ENCODE measurements around the gene NINJ2. TPM values are rescaled to one million over a fixed set of nuclear protein-coding genes. Genes with fewer than 3 reads are reported as not detected.
A peak's percentile ranks its signal among the peaks of the same experiment; 100 is the strongest.

Gene NINJ2
- total RNA-seq, 1 donor from 2014 or later, result 0.69 TPM

DNA sequence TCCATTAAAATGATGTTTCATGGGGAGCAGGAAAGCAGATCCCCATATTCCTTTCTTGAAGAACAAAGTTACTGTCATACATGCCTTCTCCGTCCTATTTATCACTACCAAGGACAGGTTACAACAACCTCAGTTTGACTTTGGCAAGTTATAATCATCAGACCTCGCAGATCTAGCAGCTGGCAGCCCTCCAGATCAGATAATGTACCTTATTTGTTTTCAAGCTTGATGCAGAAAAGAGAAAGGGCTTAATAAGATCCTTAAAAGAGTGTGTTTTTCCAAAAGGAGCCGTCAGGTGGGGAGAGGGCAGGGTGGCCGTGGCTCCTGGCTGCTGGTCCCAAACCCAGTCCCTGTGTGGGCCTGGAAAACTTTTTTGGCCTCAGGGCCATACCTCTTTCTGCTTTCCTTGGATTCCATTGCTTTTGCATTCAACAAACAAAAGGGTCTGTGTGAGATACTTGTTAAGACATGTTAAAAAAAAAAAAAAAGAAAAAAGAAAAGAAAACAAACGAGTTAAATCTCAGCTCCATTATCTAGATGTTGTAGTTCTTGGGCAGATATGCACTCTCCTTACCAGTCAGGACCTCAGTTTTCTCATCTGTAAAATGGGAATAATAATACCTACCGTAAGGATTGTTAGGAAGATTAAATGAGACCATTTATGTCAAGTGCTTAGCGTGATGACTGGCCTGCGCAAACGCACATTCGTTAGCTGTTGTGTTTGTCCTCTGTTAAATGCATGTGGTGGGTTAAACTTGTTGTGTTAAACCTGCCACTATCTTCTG lies 138.9 kb downstream of the NINJ2 start:
- Mint-ChIP-seq H3K27ac (peak overlapping the region; percentile 66), H3K4me1 (peaks cover 8% of the 10 kb centered on the region)
- TF ChIP-seq CTCF (IDR thresholded peaks at IDR 0.05; ENCODE audit: unreplicated experiment), result no peak

GRCh38 chr12:522692-523378 lies 140.4 kb downstream of the NINJ2 start:
- no peaks in the 10 kb centered on the region for H3K9me3 Mint-ChIP-seq
- H3K4me1 Mint-ChIP-seq, result peaks cover 8% of the 10 kb centered on the region
- H3K27ac Mint-ChIP-seq, result no peak overlapping the region
- H3K4me3 Mint-ChIP-seq, result no peak overlapping the region
- H3K27me3 Mint-ChIP-seq (ENCODE audit: low read depth), result peaks cover 60% of the 10 kb centered on the region
- TF ChIP-seq CTCF (IDR thresholded peaks at IDR 0.05; ENCODE audit: unreplicated experiment), result no peak
- H3K36me3 Mint-ChIP-seq, result no peaks in the 10 kb centered on the region
- DNase-seq (ENCODE audit: low spot score in 2 of 2, unreplicated experiment in 2 of 2), result no peak

More for the DNA sequence above, 138.9 kb downstream of the NINJ2 start:
- Mint-ChIP-seq H3K4me3 (no peak overlapping the region), H3K27me3 (ENCODE audit: low read depth) (peaks cover 50% of the 10 kb centered on the region), H3K36me3 (peaks cover 3% of the 10 kb centered on the region), H3K9me3 (peaks cover 5% of the 10 kb centered on the region)
- peak in 1 of 2 experiments; percentile 56 for DNase-seq (ENCODE audit: low spot score in 2 of 2, unreplicated experiment in 2 of 2)

DNA sequence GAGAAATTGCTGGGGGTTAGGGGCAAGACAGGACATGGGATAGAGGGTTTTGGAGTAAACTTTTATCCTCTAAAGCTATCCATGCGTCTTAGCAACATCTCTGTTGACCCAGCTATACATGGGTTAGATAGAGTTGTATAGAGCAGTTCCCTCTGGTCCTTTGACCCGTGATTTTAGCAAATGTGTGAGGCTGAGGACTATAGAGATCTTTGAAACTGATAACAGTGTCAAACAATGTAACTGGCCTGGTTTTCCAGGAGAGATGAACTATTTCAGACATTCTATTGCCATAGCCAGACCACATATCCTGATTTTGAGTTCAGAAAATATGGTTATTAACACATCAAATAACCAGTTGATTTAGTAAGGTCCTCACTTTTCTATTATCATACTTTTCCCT lies 143.1 kb downstream of the NINJ2 start:
- peaks cover 44% of the 10 kb centered on the region for H3K27me3 Mint-ChIP-seq (ENCODE audit: low read depth)
- no peak for DNase-seq (ENCODE audit: low spot score in 2 of 2, unreplicated experiment in 2 of 2)
- no peaks in the 10 kb centered on the region for H3K9me3 Mint-ChIP-seq
- no peak overlapping the region for H3K4me3 Mint-ChIP-seq
- no peaks in the 10 kb centered on the region for H3K36me3 Mint-ChIP-seq
- TF ChIP-seq CTCF (IDR thresholded peaks at IDR 0.05; ENCODE audit: unreplicated experiment), result no peak
- H3K4me1 Mint-ChIP-seq, result peaks cover 8% of the 10 kb centered on the region
- H3K27ac Mint-ChIP-seq, result no peak overlapping the region

DNA sequence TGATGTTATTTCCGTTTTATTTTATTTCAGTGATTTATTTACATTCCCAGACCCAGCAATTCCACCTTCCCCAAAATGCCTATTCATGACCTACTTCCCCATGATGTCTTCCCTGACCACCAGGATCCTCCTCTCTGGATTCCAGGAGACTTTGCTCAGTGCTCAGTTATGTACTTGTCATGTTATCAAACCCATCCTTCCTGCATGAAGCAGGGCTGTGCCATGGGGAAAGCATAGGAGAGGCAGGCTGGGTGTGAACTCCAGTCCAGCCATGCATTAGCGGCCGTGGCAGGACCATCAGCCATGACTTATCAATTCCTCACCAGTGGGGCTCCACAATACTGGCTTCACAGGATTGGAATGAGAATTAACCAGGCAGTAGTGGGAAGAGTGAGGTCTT lies 145.7 kb downstream of the NINJ2 start:
- no peak for TF ChIP-seq CTCF (IDR thresholded peaks at IDR 0.05; ENCODE audit: unreplicated experiment)
- Mint-ChIP-seq H3K27me3 (ENCODE audit: low read depth) (peaks cover 42% of the 10 kb centered on the region), H3K27ac (no peak overlapping the region), H3K36me3 (no peaks in the 10 kb centered on the region), H3K9me3 (peaks cover 8% of the 10 kb centered on the region), H3K4me1 (peaks cover 5% of the 10 kb centered on the region), H3K4me3 (no peak overlapping the region)
- DNase-seq (ENCODE audit: low spot score in 2 of 2, unreplicated experiment in 2 of 2), result no peak

Other genes with a start within 250 kb of the NINJ2 start
- 6.9 to 7.3 TPM (median 7.0 TPM) in 3 replicates for gene B4GALNT3, start 203.5 kb downstream of the NINJ2 start, total RNA-seq
- gene WNK1, start 89.1 kb upstream of the NINJ2 start, total RNA-seq, result 131 to 150 TPM (median 146 TPM) in 3 replicates

All from mesothelial cell of epicardium (in vitro differentiated cells).